SKM-1 (cell line): ENCODE results near the gene LIPC.

Experiments
- DNase-seq: peaks from one replicate; lab custom pipeline; 2025; ENCODE audit not compliant: unreplicated experiment; lab: John Stamatoyannopoulos, UW

The LIPC gene

GRCh38 chr15:58512522-58512921 lies 80.7 kb downstream of the LIPC start:
- DNase-seq, result no peak

GRCh38 chr15:58513008-58513407 lies 81.2 kb downstream of the LIPC start:
- no peak for DNase-seq

- DNase-seq, result no peak
These were observed 82.0 kb downstream of the LIPC start for GRCh38 chr15:58513726-58514336.

GRCh38 chr15:58515807-58516206 lies 84.0 kb downstream of the LIPC start:
- peak; percentile 20 for DNase-seq

- no peak for DNase-seq
These were observed 85.5 kb downstream of the LIPC start for GRCh38 chr15:58517252-58517681.

- peak; percentile 87 for DNase-seq
These were observed 86.1 kb downstream of the LIPC start for GRCh38 chr15:58517682-58518525.

GRCh38 chr15:58518626-58519025 lies 86.8 kb downstream of the LIPC start:
- no peak for DNase-seq

- no peak for DNase-seq
These were observed 87.7 kb downstream of the LIPC start for GRCh38 chr15:58519516-58519915.

GRCh38 chr15:58520464-58520863 lies 88.7 kb downstream of the LIPC start:
- no peak for DNase-seq

GRCh38 chr15:58520936-58521292 lies 89.1 kb downstream of the LIPC start:
- no peak for DNase-seq

- DNase-seq, result peak; percentile 96
These were observed 89.7 kb downstream of the LIPC start for GRCh38 chr15:58521293-58521991.

- DNase-seq, result no peak
These were observed 90.6 kb downstream of the LIPC start for GRCh38 chr15:58522391-58522790.

GRCh38 chr15:58522865-58523264 lies 91.1 kb downstream of the LIPC start:
- DNase-seq, result no peak

GRCh38 chr15:58523634-58524033 lies 91.8 kb downstream of the LIPC start:
- DNase-seq, result no peak

GRCh38 chr15:58524247-58524646 lies 92.5 kb downstream of the LIPC start:
- peak; percentile 12 for DNase-seq

GRCh38 chr15:58525991-58526421 lies 94.2 kb downstream of the LIPC start:
- DNase-seq, result peak; percentile 44

GRCh38 chr15:58526647-58527192 lies 94.9 kb downstream of the LIPC start:
- DNase-seq, result peak; percentile 90

GRCh38 chr15:58527573-58528187 lies 95.9 kb downstream of the LIPC start:
- DNase-seq, result no peak

- no peak for DNase-seq
These were observed 96.5 kb downstream of the LIPC start for GRCh38 chr15:58528188-58528870.

- DNase-seq, result no peak
These were observed 97.2 kb downstream of the LIPC start for GRCh38 chr15:58529041-58529440.
